Germinal center (tissue), 1 donor: ENCODE data around the gene SYNPO.

ENCODE experiments used
- DNase-seq: peaks from one replicate; pipeline ENCODE4 v3.0.0; 2012; ENCODE audit warnings: mixed read lengths, low spot score

The SYNPO gene

DNA sequence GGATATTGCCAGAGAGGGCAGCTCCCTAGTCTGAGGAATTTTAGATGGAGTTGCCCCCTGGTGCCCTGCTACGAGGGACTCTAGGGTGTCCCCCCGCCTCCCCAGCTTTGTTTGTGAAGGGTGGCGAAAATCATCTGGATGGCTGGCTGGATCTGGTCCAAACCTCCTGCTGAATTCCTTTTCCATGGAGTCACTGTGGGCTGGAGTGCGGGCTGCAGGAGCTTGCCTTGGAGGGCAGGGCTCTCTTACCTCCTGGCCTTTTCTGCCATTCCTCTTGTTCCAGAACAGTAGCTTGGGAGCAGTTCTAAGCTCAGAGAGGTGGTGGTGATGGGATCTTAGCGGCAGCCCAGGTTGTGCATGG is 2.1 kb downstream of the SYNPO start:
- no peak for DNase-seq

DNA sequence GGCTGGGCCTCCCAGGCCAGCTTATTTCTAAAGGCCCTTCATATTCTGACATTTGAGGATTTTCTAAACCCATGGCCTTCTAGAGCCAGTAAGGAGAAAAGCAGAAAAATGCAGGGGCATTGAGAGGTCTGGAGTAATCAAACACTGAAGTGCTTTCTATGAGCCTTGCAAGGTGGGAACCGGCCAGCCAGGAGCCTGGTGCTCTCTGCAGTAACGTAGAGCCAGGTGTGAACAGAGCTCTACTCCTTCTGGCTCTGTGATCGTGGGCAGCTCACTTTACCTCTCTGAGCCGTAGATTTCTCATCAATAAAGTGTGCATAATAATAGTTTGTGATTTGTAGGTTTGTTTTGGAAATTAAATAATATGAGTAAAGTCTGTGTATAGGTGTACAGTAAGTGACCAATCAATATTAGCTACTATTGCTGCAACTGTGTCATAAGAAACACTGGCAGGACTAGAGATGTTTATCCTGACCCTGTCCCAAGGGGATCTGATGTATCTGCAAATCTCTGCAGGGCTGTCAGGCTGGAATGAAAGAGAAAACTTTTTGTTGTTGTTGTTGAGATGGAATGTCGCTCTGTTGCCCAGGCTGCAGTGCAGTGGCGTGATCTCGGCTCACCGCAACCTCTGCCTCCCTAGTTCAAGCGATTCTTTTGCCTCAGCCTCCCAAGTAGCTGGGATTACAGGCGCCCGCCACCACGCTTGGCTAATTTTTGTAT is 2.7 kb downstream of the SYNPO start:
- no peak for DNase-seq

DNA sequence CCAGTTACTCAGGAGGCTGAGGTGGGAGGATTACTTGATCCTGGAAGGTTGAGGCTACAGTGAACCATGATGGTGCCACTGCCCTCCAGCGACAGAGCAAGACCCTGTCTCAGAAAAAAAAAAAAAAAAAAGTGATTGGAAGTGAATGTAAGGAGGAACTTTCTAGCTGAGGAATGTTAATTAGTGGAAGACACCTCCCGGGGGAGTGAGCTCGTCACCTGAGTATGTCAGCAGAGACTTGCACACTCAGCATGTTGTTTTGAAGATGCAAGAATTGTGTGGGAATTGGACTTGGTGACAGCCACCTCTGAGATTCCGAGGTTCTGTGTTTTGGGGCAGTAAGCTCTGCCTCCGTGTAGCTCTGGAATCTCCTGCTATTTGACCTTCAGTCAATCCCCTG is 3.6 kb downstream of the SYNPO start:
- DNase-seq = no peak

DNA sequence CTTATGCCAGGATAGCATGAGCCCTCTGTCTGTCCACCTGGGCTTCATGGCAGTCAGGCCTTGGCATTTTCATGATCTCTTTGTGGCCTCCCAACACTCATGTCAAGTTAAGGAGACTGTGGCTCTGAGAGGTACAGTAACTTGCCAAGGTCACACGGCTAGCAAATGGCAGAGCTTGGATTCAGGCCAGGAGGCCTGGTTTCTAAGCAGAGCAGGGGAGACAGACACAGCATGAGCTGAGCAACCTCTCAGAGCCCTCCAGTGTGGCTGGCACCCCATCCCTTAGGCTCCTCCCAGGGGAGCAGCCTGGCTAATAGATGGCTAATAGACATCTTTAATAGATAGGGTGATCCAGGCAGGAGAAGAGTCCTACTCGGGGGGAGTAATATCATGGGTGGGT is 4.1 kb downstream of the SYNPO start:
- no peak for DNase-seq

DNA sequence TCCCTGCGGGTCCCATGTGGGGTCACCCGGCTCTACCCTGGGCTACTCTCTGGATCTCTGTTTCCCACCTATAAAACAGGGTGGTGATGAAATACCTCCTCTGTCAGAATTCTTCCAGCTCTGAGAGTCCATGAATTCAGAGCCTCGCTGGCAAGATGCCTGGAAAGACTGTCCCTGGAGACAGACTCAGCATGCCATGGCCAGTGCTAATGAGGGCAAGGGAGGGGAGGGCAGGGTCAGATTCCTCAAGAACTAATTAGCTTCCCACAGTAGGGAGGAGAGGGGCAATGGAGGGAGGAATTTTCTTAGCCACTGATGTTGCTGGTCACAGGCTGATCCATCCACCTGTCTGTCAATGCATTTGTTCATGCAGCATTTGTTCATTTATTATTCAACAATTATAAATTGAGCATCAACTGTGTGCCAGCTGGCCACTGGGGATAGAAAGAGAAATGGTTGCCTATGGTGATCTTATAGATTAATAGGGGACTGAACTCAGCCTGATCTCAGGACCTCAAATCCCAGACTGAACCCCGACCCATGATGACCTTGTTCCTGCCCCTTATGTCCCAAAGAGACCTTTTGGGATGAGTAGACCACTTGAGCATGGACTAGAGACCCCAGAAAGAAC is 4.7 kb downstream of the SYNPO start:
- no peak for DNase-seq

DNA sequence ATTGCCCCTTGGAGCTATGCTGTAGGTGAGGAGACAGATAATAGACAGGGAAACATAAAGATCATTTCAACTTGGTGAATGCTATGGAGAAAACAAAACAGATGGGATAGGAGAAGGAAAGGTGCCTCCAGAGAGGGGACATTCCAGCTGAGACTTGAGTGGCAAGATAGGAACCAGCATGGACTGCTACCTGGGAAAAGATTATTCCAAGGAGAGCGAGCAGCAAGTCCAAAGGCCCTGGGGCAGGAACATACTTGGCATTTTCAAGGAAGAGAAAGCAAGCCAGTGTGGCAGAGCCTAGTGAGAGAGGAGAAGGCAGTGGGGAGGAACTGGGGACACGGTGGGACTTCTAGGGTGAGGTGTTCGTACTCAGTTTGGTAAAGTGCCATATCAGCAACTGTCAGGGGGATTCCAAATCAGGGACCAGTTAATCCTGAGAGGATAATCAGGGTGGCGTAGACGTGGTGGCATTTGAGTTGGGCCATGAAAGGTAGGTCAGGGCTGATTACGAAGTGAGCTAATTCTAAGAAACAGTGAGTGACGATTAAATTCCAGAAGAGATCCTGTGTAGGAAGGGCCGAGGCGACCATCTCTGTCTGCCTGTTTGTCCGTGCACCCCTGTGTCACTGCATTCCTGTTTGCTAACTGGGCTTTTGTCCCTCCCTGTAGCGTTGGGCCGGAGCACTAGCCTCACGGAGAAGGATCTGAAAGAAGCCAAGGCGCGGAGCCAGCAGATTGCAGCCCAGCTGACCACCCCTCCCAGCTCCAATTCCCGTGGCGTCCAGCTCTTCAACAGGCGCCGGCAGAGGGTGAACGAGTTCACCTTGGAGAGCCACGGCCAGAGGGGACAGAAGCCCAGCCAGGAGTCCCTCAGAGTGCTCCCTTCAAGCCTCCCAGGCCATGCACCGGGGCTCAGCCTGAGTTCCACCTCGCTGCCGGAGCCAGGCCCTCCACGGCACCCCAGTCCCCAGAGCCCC is 7.1 kb downstream of the SYNPO start:
- no peak for DNase-seq

DNA sequence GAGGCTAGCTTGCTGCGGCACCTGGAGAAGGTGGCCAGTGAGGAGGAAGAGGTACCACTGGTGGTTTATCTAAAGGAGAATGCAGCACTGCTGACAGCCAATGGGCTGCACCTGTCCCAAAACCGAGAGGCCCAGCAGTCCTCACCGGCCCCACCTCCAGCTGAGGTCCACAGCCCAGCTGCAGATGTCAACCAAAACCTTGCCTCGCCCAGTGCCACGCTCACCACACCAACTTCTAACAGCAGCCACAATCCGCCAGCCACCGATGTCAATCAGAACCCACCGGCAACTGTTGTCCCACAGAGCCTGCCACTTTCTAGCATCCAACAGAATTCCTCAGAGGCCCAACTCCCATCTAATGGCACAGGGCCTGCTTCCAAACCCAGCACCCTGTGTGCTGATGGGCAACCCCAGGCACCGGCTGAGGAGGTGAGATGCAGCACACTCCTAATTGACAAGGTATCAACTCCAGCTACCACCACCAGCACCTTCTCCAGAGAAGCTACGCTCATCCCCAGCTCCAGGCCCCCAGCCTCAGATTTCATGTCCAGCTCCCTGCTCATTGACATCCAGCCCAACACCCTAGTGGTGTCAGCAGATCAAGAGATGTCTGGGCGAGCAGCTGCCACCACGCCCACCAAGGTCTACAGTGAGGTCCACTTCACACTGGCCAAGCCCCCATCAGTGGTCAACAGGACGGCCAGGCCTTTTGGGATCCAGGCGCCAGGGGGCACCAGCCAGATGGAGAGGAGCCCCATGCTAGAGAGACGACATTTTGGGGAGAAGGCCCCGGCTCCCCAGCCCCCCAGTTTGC is 8.0 kb downstream of the SYNPO start:
- DNase-seq = no peak

DNA sequence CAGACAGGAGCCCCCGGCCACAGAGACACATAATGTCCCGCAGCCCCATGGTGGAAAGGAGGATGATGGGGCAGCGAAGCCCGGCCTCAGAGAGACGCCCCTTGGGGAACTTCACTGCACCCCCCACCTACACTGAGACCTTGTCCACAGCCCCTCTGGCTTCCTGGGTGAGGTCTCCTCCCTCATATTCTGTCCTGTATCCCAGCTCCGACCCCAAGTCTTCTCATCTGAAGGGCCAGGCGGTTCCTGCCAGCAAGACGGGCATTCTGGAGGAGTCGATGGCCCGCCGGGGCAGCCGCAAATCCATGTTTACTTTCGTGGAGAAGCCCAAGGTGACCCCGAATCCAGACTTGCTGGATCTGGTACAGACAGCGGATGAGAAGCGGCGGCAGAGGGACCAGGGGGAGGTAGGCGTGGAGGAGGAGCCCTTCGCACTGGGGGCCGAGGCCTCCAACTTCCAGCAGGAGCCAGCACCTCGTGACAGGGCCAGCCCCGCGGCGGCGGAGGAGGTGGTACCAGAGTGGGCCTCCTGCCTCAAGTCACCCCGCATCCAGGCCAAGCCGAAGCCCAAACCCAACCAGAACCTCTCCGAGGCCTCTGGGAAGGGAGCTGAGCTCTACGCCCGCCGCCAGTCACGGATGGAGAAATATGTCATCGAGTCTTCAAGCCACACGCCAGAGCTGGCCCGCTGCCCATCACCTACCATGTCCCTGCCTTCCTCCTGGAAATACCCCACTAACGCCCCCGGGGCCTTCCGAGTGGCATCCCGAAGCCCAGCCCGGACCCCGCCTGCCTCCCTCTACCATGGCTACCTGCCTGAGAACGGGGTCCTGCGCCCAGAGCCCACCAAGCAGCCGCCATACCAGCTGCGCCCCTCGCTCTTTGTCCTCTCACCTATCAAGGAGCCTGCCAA is 8.9 kb downstream of the SYNPO start:
- no peak for DNase-seq

DNA sequence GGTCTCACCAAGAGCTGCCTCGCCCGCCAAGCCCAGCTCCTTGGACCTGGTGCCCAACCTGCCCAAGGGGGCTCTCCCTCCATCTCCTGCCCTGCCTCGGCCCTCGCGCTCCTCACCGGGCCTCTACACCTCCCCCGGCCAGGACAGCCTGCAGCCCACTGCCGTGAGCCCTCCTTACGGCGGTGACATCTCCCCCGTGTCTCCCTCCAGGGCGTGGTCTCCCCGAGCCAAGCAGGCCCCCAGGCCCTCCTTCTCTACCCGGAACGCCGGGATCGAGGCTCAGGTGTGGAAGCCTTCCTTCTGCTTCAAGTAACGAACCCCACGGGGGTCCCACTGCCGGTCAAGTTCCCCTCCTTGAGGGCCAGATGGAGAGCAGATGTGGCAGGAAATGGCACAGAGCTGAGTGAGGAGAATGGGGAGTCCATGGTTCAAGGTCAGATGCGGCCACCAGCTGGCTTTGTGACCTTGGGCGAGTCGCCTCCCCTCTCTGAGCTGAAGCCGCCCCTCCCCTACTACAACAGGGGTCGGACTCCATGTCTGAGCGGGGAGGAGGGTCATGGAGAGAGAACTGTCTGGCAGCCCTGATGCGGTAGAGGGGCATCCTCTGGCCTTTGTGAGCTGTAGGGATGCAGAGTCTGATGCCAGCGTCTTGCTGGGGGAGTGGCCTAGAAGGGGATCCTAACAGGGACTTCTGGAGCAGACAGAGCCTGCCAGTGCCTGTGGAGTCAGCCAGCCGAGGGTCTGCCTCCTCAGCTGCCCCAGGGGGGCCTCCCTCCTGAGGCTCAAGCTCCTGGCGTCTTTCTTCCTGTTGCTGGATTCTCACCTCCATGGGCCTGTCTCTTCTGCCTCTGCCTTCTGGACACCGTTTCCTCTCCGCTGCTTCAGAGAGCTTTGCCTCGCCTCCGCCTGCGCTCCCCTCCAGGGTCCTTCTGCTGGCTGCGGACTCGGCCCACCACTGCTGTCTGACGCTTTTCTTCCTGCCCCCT is 9.9 kb downstream of the SYNPO start:
- DNase-seq = no peak

DNA sequence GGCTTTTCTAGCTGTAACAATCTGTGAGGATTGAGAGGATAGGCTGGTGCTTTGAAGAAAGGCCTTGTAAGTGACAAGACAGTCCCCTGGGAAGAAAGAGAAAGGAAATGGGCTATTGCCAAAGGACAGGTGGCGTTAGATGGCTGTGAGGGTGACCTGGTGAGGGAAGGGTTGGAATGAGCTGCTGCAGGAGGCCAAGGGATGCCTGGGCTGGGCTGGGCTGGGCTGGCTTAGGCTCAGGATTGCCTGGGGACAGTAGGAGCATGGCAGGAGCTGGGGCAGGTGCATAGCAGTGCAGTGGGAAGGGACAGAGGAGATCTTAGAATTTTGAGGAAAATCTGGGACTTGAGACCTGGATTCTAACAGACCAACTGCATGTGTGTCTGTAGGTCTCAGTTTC is 10.9 kb downstream of the SYNPO start:
- DNase-seq = no peak

DNA sequence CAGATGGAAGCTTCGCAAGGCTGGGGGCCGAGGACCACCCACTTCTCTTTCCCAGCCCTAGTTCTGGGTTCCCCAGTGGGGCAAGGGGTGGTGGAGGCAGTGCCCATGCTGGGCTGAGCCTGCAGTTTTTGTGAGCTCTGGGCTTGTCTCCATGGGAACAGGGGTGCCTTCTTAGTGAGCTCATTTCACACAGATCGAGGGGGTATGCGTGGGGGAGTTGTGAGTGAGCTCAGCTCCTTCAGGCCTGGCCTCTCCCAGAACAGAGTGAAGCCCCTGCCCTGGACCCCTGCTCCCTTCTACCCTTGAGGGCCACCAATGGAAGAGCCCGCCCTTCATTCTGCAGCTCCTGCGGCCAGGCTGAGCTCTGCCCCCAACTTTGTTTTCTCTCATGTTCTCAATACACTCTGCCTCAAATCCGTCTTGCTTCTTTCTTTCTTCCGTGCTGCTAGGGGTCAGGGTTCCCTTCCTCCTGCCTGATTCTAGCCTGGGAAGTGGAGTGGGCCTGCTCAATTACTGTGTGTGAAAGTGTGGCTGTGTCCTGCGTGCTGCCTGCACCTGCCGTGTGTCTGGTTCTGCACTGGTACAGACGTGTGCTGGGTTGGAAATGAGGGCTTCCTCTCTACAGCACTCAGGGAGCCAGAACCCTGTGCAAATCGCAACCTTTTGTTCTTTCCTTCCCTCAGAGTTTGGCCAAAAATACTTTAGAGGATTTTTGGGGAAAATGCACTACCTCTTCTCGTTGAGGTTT is 11.6 kb downstream of the SYNPO start:
- DNase-seq = no peak

DNA sequence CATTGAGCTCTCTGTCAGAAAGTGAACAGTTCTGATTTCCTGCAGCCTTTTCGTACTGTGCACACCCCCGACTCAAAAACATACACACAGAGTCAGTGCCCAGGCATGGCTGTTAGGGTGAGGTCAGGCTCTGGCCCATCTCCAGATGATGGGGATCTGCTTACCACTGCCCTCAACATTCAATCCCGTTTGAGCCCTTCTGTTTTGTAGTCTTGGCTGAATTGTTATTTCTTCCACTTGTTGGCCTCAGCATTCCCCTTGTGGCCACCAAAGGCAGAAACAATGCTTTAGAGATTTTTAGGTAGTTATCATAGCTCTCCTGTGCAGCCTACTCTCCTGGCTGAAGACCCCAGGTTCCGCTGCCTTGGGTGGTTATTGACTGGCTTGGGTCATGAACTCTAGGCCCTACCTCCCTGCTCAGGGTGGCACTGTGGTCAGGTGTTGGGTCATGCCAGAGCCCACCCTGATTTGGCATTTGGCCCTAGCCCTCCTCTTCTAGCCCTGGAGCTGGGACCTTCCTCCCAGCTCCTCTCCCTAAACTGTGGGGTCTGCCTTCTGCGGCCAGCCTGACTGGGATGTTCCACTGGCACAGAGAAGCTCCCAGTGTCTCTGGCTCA is 12.8 kb downstream of the SYNPO start:
- DNase-seq = no peak

DNA sequence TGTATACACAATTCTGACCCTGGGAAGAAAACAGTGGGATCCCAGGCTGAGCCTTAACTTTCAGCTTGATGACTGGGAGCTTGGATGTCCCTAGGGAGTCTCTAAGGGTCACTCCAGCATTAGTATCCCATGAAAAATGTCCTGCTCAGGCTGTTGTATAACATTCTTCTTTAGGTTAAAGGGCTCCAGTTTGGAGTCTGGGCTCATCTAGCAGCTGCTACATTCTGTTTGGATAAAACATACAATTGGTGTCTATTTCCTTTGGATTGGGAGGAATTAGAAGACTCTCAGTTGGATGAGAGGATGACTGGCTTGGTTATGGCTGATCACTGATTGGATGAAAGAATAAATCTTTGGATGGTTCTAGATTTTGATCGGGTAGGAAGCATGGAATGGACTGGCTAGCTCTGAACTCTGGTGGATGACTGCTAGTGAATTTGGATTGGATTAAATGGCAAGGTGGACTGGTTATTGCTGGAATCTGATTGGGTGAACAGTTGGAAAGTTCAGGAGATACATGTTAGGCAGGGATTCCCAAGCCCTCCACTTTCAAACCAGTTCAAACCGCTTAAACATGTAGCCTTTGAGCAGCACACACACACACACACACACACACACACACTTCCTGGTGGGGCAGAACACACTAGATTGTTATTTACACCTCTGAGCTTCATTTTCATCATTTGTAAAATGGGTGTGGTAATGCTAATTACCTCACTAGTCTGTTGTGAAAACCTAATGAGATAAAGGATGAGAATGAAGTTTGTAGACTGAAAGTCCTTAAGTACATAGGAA is 13.5 kb downstream of the SYNPO start:
- no peak for DNase-seq

DNA sequence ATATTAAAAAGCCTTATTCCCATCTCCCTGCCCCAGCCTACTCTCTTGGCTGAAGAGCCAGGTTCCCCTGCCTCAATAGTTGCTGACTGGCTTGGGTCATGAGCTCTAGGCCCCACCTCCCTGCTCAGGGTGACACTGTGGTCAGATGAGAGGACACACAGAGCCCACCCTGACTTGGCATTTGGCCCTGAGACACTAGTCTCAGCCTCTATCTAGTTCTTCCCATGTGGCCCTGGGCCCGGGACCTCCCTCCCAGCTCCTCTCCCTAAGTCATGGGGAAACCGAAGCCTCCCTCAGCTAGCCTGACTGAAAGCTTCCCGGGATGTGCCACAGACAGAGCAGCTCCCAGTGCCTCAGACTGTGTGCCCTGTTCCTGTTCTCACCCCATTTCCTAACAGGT is 14.8 kb downstream of the SYNPO start:
- DNase-seq = no peak

DNA sequence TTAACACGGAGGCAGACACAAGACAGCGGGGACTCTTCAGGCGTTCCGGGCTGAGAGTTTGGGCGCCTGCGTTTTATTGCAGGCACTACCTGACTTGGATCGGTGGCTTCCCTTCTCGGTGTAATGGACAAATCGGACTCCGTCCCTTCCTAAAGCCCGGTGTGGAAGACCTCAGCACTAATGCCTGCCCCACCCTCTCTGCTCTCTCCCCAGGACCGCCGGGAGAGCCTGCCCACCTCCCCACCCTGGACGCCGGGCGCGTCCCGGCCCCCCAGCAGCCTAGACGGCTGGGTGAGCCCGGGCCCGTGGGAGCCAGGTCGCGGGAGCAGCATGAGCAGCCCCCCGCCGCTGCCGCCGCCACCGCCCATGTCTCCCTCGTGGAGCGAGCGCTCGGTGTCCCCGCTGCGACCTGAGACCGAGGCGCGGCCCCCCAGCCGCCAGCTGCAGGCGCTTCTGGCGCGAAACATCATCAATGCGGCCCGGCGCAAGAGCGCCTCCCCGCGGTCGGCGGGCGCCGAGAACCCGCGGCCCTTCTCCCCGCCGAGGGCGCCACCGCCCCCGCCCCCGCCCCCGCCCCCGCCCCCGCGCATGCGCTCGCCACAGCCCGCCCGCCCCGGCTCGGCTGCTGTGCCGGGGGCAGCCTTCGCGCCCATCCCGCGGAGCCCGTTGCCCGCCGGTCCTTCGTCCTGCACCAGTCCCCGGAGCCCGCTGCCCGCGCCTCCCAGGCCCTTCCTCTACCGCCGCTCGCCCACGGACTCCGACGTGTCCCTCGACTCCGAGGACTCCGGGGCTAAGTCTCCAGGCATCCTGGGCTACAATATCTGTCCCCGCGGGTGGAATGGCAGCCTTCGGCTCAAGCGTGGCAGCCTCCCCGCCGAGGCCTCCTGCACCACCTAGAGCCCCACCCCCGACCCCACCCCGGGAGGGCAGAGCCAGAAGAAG is 16.0 kb downstream of the SYNPO start:
- DNase-seq = peak; percentile 96

DNA sequence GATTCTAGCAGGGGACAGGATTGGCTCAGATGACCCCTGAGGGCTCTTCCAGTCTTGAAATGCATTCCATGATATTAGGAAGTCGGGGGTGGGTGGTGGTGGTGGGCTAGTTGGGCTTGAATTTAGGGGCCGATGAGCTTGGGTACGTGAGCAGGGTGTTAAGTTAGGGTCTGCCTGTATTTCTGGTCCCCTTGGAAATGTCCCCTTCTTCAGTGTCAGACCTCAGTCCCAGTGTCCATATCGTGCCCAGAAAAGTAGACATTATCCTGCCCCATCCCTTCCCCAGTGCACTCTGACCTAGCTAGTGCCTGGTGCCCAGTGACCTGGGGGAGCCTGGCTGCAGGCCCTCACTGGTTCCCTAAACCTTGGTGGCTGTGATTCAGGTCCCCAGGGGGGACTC is 17.7 kb downstream of the SYNPO start:
- DNase-seq = no peak
